ENCODE measurements around the gene ZDHHC1. TPM values are rescaled to one million over a fixed set of nuclear protein-coding genes. Genes with fewer than 3 reads are reported as not detected.

ZDHHC1 gene
- total and polyA plus RNA-seq, 2 of the 13 experiments (the other 11 are each of a cell fraction or from before 2014, with no cell fraction given) = 0.51 to 1.1 TPM

DNA sequence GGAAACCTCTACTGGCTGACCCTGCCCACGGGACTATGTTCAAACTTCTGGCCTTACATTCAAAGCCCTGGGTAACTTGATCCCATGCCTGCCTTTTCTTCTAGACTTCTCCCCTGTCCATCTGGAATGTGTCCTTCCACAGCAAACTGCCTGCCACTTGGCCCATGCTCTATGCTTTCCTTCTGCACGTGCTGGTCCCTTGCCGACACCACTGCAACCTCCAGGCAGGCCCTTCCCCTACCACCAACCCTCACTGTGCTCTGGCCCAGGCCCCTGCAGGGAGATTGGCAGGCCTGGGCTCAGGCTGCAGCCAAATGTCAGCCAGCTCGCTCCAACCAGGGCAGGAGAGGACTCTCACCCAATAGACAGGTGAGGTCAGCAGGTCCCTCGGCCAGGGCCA is 25.6 kb upstream of the ZDHHC1 start:
- Histone ChIP-seq H3K9me3 (ENCODE audit: low read length) (no peaks in the 10 kb centered on the region), H3K36me3 (replicated peaks in 1 of 2; ENCODE audit: control insufficient read depth in 1 of 2, insufficient read depth in 2 of 2, low read length in 2 of 2) (peaks cover 13 to 36% of the 10 kb centered on the region in 2 experiments; a peak in 4 of 5 replicates), H3K4me3 (replicated peaks in 1 of 3; ENCODE audit: insufficient read depth in 1 of 3, low read depth in 2 of 3, low read length in 3 of 3) (no peak overlapping the region), H4K20me1 (ENCODE audit: insufficient read depth, low read length) (no peaks in the 10 kb centered on the region), H3K27ac (ENCODE audit: extremely low read length, insufficient read depth, low read length) (no peak overlapping the region), H3K4me1 (ENCODE audit: insufficient read depth, low read length) (peaks cover 32% of the 10 kb centered on the region), H2AFZ (ENCODE audit: low read length) (no peak overlapping the region), H3K9ac (ENCODE audit: insufficient read depth, low read depth, low read length) (no peak overlapping the region), H3K79me2 (ENCODE audit: insufficient read depth, low read length) (no peaks in the 10 kb centered on the region), H3K4me2 (ENCODE audit: low read depth, low read length) (no peak overlapping the region), H3K27me3 (ENCODE audit: control insufficient read depth in 1 of 2, insufficient read depth in 2 of 2, low read length in 2 of 2) (no peaks in the 10 kb centered on the region)
- TF ChIP-seq, protein P1, sequence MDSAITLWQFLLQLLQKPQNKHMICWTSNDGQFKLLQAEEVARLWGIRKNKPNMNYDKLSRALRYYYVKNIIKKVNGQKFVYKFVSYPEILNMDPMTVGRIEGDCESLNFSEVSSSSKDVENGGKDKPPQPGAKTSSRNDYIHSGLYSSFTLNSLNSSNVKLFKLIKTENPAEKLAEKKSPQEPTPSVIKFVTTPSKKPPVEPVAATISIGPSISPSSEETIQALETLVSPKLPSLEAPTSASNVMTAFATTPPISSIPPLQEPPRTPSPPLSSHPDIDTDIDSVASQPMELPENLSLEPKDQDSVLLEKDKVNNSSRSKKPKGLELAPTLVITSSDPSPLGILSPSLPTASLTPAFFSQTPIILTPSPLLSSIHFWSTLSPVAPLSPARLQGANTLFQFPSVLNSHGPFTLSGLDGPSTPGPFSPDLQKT (CRISPR knock-in tag; IDR thresholded peaks at IDR 0.05; ENCODE audit: borderline replicate concordance) = no peak
- peak; percentile 12 for TF ChIP-seq RBM22 (optimal IDR thresholded peaks at IDR 0.05; ENCODE audit: low read length)
- no peak for ATAC-seq
- BruUV-seq (replicated peaks) = no TSS peak
- in situ Hi-C loops (cut with HindIII; ENCODE audit: extremely low pct_ligation_motif_present, low pct_unique_long_range_greater_than_20kb) (no loop called here), intact Hi-C loops (cut with micrococcal nuclease; ENCODE audit: unreplicated experiment) (no loop called here)
- 96% methylated on average over 3 of the region's 5 CpGs for WGBS (ENCODE audit: low lambda C conversion rate)
- ChIA-PET POLR2A (interaction anchor here (0.9 kb wide), 1 partner anchor 11 kb away, joined by 3 read pairs; the partner anchor contains the start of gene HSD11B2), CTCF (ENCODE audit: low intra/inter-chr PET ratio, low total read pairs) (no interaction called here)
- DNase-seq (ENCODE audit: low spot score) = no peak
- FAIRE-seq = no peak

DNA sequence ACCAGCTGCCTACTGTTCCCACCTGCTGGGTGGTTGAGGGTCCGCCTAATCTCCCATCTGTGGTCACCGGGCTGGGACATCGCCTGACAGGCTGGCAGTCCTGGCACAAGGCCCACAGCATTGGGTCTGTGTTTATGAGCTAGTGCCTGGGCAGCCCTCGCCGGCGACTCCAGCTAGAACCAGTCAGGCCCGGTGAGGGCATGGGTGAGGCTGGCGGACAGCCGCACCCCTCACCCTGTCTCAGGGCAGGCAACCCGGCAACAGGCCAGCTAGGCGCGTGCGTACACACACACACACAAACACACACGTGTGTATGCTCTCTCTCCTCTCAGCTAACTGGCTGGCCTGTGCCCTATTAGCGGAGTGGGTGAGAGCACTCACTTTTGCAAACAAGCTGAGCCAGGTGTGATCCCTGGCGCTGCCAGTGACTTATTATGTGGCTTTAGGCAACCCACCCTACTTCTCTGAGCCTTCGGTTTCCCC is 25.0 kb upstream of the ZDHHC1 start:
- Histone ChIP-seq H3K9ac (ENCODE audit: insufficient read depth, low read depth, low read length) (no peak overlapping the region), H3K4me1 (ENCODE audit: insufficient read depth, low read length) (peaks cover 26% of the 10 kb centered on the region), H3K9me3 (ENCODE audit: low read length) (no peaks in the 10 kb centered on the region), H3K36me3 (replicated peaks in 1 of 2; ENCODE audit: control insufficient read depth in 1 of 2, insufficient read depth in 2 of 2, low read length in 2 of 2) (peaks cover 13 to 36% of the 10 kb centered on the region in 2 experiments; a peak in 4 of 5 replicates), H3K4me2 (ENCODE audit: low read depth, low read length) (no peak overlapping the region), H4K20me1 (ENCODE audit: insufficient read depth, low read length) (no peaks in the 10 kb centered on the region), H3K4me3 (replicated peaks in 1 of 3; ENCODE audit: insufficient read depth in 1 of 3, low read depth in 2 of 3, low read length in 3 of 3) (no peak overlapping the region), H2AFZ (ENCODE audit: low read length) (no peak overlapping the region), H3K27me3 (ENCODE audit: control insufficient read depth in 1 of 2, insufficient read depth in 2 of 2, low read length in 2 of 2) (no peaks in the 10 kb centered on the region), H3K27ac (ENCODE audit: extremely low read length, insufficient read depth, low read length) (no peak overlapping the region), H3K79me2 (ENCODE audit: insufficient read depth, low read length) (no peaks in the 10 kb centered on the region)
- no peak for TF ChIP-seq LCORL (IDR thresholded peaks at IDR 0.05)
- no peak for TF ChIP-seq LCORL (CRISPR knock-in tag; IDR thresholded peaks at IDR 0.05)
- no peak for TF ChIP-seq XRCC5 (optimal IDR thresholded peaks at IDR 0.05; ENCODE audit: low read length)
- TF ChIP-seq, protein P2, sequence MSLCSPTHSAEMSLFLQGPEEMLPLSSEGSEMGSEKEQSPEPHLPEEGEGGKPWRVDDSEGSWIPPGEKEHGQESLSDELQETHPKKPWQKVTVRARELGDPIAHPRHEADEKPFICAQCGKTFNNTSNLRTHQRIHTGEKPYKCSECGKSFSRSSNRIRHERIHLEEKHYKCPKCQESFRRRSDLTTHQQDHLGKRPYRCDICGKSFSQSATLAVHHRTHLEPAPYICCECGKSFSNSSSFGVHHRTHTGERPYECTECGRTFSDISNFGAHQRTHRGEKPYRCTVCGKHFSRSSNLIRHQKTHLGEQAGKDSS (CRISPR knock-in tag; IDR thresholded peaks at IDR 0.05; ENCODE audit: borderline replicate concordance, low read depth) = no peak
- TF ChIP-seq AGO2 (optimal IDR thresholded peaks at IDR 0.05; ENCODE audit: low read depth, low read length) = peak; percentile 31
- no peak for TF ChIP-seq HNRNPL (IDR thresholded peaks at IDR 0.05; ENCODE audit: low read depth, low read length)
- 94% methylated on average over 17 of the region's 17 CpGs for WGBS (ENCODE audit: low lambda C conversion rate)
- in situ Hi-C loops (cut with HindIII; ENCODE audit: extremely low pct_ligation_motif_present, low pct_unique_long_range_greater_than_20kb) = no loop called here
- DNase-seq (ENCODE audit: low spot score) (no peak), FAIRE-seq (no peak), ATAC-seq (no peak)
- intact Hi-C loops (cut with micrococcal nuclease; ENCODE audit: unreplicated experiment) = no loop called here
- CTCF ChIA-PET (ENCODE audit: low intra/inter-chr PET ratio, low total read pairs) = no interaction called here
- POLR2A ChIA-PET = interaction anchor here (0.9 to 1.1 kb wide), 2 partner anchors 10 to 19 kb away, joined by 3 read pairs; partner anchors contain the start of gene HSD11B2
- no TSS peak for BruUV-seq (replicated peaks)

Data from HepG2 (cell line).